Skeletal muscle satellite cell (primary cell): ENCODE data around the gene CELSR1.

Source experiments
- H3K27me3 ChIP-seq: 2 replicates; pipeline ENCODE4 v1.7.0; 2013; ENCODE audit warnings: low read length; ENCODE audit not compliant: control insufficient read depth, insufficient read depth
- H3K36me3 ChIP-seq: 2 replicates; pipeline ENCODE4 v1.7.0; 2013; ENCODE audit warnings: mild to moderate bottlenecking, control low read depth, low read length; ENCODE audit not compliant: insufficient read depth
- H3K4me1 ChIP-seq: 2 replicates; pipeline ENCODE4 v1.7.0; 2013; ENCODE audit warnings: low read length; ENCODE audit not compliant: control insufficient read depth, insufficient read depth
- H3K4me2 ChIP-seq: 2 replicates; pipeline ENCODE4 v1.7.0; 2013; ENCODE audit warnings: mild to moderate bottlenecking, low read length
- H3K4me3 ChIP-seq: 2 replicates; pipeline ENCODE4 v1.7.0; 2013; ENCODE audit warnings: low read length
- H3K9ac ChIP-seq: 2 replicates; pipeline ENCODE4 v1.7.0; 2013; ENCODE audit warnings: mild to moderate bottlenecking, low read depth, low read length, moderate library complexity
- H3K9me3 ChIP-seq: replicated peaks from 2 replicates; pipeline ENCODE4 v1.7.0; 2013; ENCODE audit warnings: mild to moderate bottlenecking, control low read depth, low read length

The CELSR1 gene

GRCh38 chr22:46362203-46362933 lies 175.1 kb downstream of the CELSR1 start:
- Histone ChIP-seq H3K36me3 (peaks cover under 1% of the 10 kb centered on the region), H3K27me3 (peaks cover 29% of the 10 kb centered on the region), H3K9me3 (no peaks in the 10 kb centered on the region), H3K4me1 (no peaks in the 10 kb centered on the region), H3K4me3 (no peak overlapping the region), H3K9ac (no peak overlapping the region), H3K4me2 (no peak overlapping the region)

GRCh38 chr22:46361826-46362202 lies 175.6 kb downstream of the CELSR1 start:
- Histone ChIP-seq H3K4me3 (no peak overlapping the region), H3K4me2 (no peak overlapping the region), H3K9me3 (no peaks in the 10 kb centered on the region), H3K27me3 (peaks cover 28% of the 10 kb centered on the region), H3K9ac (no peak overlapping the region), H3K36me3 (peaks cover 5% of the 10 kb centered on the region), H3K4me1 (no peaks in the 10 kb centered on the region)

- no peaks in the 10 kb centered on the region for H3K9me3 ChIP-seq
- peaks cover 14% of the 10 kb centered on the region for H3K36me3 ChIP-seq
- H3K27me3 ChIP-seq: peaks cover 24% of the 10 kb centered on the region
- no peak overlapping the region for H3K4me3 ChIP-seq
- no peaks in the 10 kb centered on the region for H3K4me1 ChIP-seq
- no peak overlapping the region for H3K4me2 ChIP-seq
- no peak overlapping the region for H3K9ac ChIP-seq
These were observed 176.5 kb downstream of the CELSR1 start for GRCh38 chr22:46360891-46361290.

GRCh38 chr22:46360097-46360496 lies 177.3 kb downstream of the CELSR1 start:
- Histone ChIP-seq H3K9ac (no peak overlapping the region), H3K9me3 (no peaks in the 10 kb centered on the region), H3K4me1 (no peaks in the 10 kb centered on the region), H3K36me3 (peaks cover 19% of the 10 kb centered on the region), H3K4me3 (no peak overlapping the region), H3K4me2 (no peak overlapping the region), H3K27me3 (peaks cover 21% of the 10 kb centered on the region)

- H3K4me1 ChIP-seq: no peaks in the 10 kb centered on the region
- peaks cover 25% of the 10 kb centered on the region for H3K36me3 ChIP-seq
- no peak overlapping the region for H3K4me2 ChIP-seq
- peaks cover 16% of the 10 kb centered on the region for H3K27me3 ChIP-seq
- no peaks in the 10 kb centered on the region for H3K9me3 ChIP-seq
- H3K4me3 ChIP-seq: no peak overlapping the region
- no peak overlapping the region for H3K9ac ChIP-seq
These were observed 178.1 kb downstream of the CELSR1 start for GRCh38 chr22:46359362-46359761.

GRCh38 chr22:46358766-46359165 lies 178.7 kb downstream of the CELSR1 start:
- Histone ChIP-seq H3K4me2 (no peak overlapping the region), H3K9me3 (no peaks in the 10 kb centered on the region), H3K27me3 (peaks cover 14% of the 10 kb centered on the region), H3K4me3 (no peak overlapping the region), H3K9ac (no peak overlapping the region), H3K36me3 (peaks cover 31% of the 10 kb centered on the region), H3K4me1 (no peaks in the 10 kb centered on the region)

- Histone ChIP-seq H3K4me2 (no peak overlapping the region), H3K36me3 (peaks cover 39% of the 10 kb centered on the region), H3K9ac (no peak overlapping the region), H3K4me3 (no peak overlapping the region), H3K9me3 (no peaks in the 10 kb centered on the region), H3K27me3 (peaks cover 12% of the 10 kb centered on the region), H3K4me1 (no peaks in the 10 kb centered on the region)
These were observed 179.5 kb downstream of the CELSR1 start for GRCh38 chr22:46357711-46358520.

- H3K9ac ChIP-seq: no peak overlapping the region
- no peaks in the 10 kb centered on the region for H3K4me1 ChIP-seq
- peaks cover 50% of the 10 kb centered on the region for H3K36me3 ChIP-seq
- peaks cover 3% of the 10 kb centered on the region for H3K27me3 ChIP-seq
- H3K4me3 ChIP-seq: no peak overlapping the region
- H3K4me2 ChIP-seq: no peak overlapping the region
- no peaks in the 10 kb centered on the region for H3K9me3 ChIP-seq
These were observed 180.6 kb downstream of the CELSR1 start for GRCh38 chr22:46356496-46357480.

- Histone ChIP-seq H3K4me3 (no peak overlapping the region), H3K9me3 (no peaks in the 10 kb centered on the region), H3K9ac (no peak overlapping the region), H3K4me1 (no peaks in the 10 kb centered on the region), H3K36me3 (peaks cover 58% of the 10 kb centered on the region), H3K27me3 (no peaks in the 10 kb centered on the region), H3K4me2 (no peak overlapping the region)
These were observed 181.4 kb downstream of the CELSR1 start for GRCh38 chr22:46355996-46356471.

- no peak overlapping the region for H3K4me2 ChIP-seq
- no peaks in the 10 kb centered on the region for H3K9me3 ChIP-seq
- H3K9ac ChIP-seq: no peak overlapping the region
- H3K36me3 ChIP-seq: peaks cover 63% of the 10 kb centered on the region
- no peaks in the 10 kb centered on the region for H3K4me1 ChIP-seq
- no peaks in the 10 kb centered on the region for H3K27me3 ChIP-seq
- no peak overlapping the region for H3K4me3 ChIP-seq
These were observed 181.9 kb downstream of the CELSR1 start for GRCh38 chr22:46355369-46355995.

- Histone ChIP-seq H3K9ac (no peak overlapping the region), H3K36me3 (peaks cover 69% of the 10 kb centered on the region)
These were observed 182.5 kb downstream of the CELSR1 start for GRCh38 chr22:46354993-46355305.

More at GRCh38 chr22:46354993-46355305, 182.5 kb downstream of the CELSR1 start:
- no peaks in the 10 kb centered on the region for H3K27me3 ChIP-seq
- no peak overlapping the region for H3K4me3 ChIP-seq
- H3K9me3 ChIP-seq: no peaks in the 10 kb centered on the region
- H3K4me2 ChIP-seq: no peak overlapping the region
- H3K4me1 ChIP-seq: no peaks in the 10 kb centered on the region
